GM23248 (cell line): ENCODE measurements around the gene R3HDM4.

ENCODE experiments used
- EZH2 ChIP-seq: fragments of 200-600 bp; sonication (generic); IDR thresholded peaks from 2 replicates; pipeline ENCODE4 v1.6.1; 2018; ENCODE audit warnings: antibody characterized with exemption, mild to moderate bottlenecking; ENCODE audit not compliant: insufficient read depth, poor library complexity, severe bottlenecking
- EZH2phosphoT487 ChIP-seq: fragments of 200-600 bp; sonication (generic); IDR thresholded peaks from 2 replicates; pipeline ENCODE4 v1.6.1; 2018; ENCODE audit warnings: antibody characterized with exemption, moderate library complexity, mild to moderate bottlenecking, low read depth; ENCODE audit not compliant: insufficient read depth

DNA sequence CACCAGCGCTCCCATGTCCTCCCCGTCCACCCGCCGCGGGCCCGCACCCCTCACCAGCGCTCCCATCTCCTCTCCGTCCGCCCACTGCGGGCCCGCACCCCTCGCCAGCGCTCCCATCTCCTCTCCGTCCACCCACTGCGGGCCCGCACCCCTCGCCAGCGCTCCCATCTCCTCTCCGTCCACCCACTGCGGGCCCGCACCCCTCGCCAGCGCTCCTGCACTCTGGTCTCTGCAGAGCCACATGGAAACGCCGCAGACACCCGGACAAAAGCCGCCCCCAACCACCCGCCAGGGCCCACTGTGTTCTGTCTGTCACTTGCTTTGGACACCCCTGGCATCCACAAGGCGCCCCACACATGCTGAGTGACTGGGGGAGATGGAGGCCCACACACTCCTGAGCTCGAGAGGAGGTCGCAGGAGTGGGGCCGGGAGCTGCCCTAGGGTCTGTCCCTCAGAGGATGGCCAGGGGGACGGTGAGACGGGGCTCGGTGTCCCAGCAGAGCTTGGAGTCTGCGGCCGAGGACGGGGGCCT is 46.2 kb downstream of the R3HDM4 start:
- no peak for TF ChIP-seq EZH2phosphoT487
- no peak for TF ChIP-seq EZH2
